ENCODE measurements around the gene TRIM16.
"Not testable (repeated sequence)": the region's sequence is repeated elsewhere in the genome, so short reads cannot be mapped to it uniquely, and the experiment has no call there.

TRIM16 gene

GRCh38 chr17:15659663-15660062 lies 24.4 kb downstream of the TRIM16 start:
- DNase-seq (ENCODE audit: extremely low read depth, insufficient read length), result no peak
- H3K27me3 ChIP-seq (replicated peaks; ENCODE audit: control insufficient read depth, insufficient read depth, low read length), result no peaks in the 10 kb centered on the region
- peaks cover 2% of the 10 kb centered on the region; the same call in 1 of the 2 replicates for H3K36me3 ChIP-seq (ENCODE audit: control insufficient read depth, insufficient read depth, low read length)
- TF ChIP-seq, protein P1, sequence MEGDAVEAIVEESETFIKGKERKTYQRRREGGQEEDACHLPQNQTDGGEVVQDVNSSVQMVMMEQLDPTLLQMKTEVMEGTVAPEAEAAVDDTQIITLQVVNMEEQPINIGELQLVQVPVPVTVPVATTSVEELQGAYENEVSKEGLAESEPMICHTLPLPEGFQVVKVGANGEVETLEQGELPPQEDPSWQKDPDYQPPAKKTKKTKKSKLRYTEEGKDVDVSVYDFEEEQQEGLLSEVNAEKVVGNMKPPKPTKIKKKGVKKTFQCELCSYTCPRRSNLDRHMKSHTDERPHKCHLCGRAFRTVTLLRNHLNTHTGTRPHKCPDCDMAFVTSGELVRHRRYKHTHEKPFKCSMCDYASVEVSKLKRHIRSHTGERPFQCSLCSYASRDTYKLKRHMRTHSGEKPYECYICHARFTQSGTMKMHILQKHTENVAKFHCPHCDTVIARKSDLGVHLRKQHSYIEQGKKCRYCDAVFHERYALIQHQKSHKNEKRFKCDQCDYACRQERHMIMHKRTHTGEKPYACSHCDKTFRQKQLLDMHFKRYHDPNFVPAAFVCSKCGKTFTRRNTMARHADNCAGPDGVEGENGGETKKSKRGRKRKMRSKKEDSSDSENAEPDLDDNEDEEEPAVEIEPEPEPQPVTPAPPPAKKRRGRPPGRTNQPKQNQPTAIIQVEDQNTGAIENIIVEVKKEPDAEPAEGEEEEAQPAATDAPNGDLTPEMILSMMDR (IDR thresholded peaks at IDR 0.05; ENCODE audit: insufficient read depth, low read length, poor library complexity, severe bottlenecking), result no peak
- no peak overlapping the region for H3K4me3 ChIP-seq (replicated peaks; ENCODE audit: low read depth, low read length)

DNA sequence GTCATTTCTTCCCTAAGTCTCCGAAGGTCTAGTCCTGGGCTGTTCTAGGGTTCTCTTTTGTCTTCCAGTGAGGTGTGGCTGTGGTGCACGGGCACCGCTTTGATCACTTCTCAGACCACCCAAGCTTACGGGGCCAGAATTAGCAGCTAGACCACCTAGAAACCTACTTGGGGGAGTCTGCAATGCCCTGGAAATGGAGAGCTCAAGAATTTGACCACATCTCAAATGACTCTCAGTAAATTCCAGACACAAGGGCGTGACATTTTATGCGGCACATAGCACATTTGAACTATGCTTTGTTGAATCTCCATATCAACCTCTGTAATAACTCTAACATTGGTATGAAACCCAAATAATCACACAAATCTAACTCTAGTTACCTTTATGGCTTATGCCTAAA lies 24.9 kb downstream of the TRIM16 start:
- no peaks in the 10 kb centered on the region for H3K27me3 ChIP-seq (replicated peaks; ENCODE audit: control insufficient read depth, insufficient read depth, low read length)
- no peak overlapping the region for H3K4me3 ChIP-seq (replicated peaks; ENCODE audit: low read depth, low read length)
- DNase-seq (ENCODE audit: extremely low read depth, insufficient read length), result no peak
- TF ChIP-seq, protein P1 (IDR thresholded peaks at IDR 0.05; ENCODE audit: insufficient read depth, low read length, poor library complexity, severe bottlenecking), result no peak
- H3K36me3 ChIP-seq (ENCODE audit: control insufficient read depth, insufficient read depth, low read length), result peaks cover 2% of the 10 kb centered on the region; the same call in 1 of the 2 replicates

GRCh38 chr17:15658296-15658695 lies 25.8 kb downstream of the TRIM16 start:
- no peak for DNase-seq (ENCODE audit: extremely low read depth, insufficient read length)
- no peaks in the 10 kb centered on the region for H3K27me3 ChIP-seq (replicated peaks; ENCODE audit: control insufficient read depth, insufficient read depth, low read length)
- TF ChIP-seq, protein P1 (IDR thresholded peaks at IDR 0.05; ENCODE audit: insufficient read depth, low read length, poor library complexity, severe bottlenecking), result no peak
- no peak overlapping the region for H3K4me3 ChIP-seq (replicated peaks; ENCODE audit: low read depth, low read length)
- peaks cover 2% of the 10 kb centered on the region; the same call in 1 of the 2 replicates for H3K36me3 ChIP-seq (ENCODE audit: control insufficient read depth, insufficient read depth, low read length)

DNA sequence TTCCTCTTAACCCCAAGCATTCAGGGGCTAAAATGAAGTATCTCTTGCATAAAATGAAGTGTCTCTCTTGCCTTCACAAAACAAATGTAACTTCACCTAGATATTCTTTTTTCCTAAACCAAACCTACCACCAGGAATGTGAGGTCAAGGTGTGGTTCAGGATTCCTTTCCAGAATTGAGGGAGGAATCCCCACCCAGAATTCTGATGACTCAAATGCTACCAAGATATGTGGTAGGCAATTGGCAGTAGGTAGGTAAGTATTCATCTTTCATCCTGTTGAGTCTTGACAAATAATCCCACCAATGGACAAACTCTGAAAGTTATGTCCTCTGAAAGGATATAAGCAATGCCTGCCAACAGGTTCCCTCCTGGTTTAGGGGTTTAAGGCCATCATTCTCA lies 26.2 kb downstream of the TRIM16 start:
- Histone ChIP-seq H3K4me3 (replicated peaks; ENCODE audit: low read depth, low read length) (no peak overlapping the region), H3K36me3 (ENCODE audit: control insufficient read depth, insufficient read depth, low read length) (peaks cover 2% of the 10 kb centered on the region; the same call in 1 of the 2 replicates), H3K27me3 (replicated peaks; ENCODE audit: control insufficient read depth, insufficient read depth, low read length) (no peaks in the 10 kb centered on the region)
- no peak for DNase-seq (ENCODE audit: extremely low read depth, insufficient read length)
- TF ChIP-seq, protein P1 (IDR thresholded peaks at IDR 0.05; ENCODE audit: insufficient read depth, low read length, poor library complexity, severe bottlenecking), result no peak

DNA sequence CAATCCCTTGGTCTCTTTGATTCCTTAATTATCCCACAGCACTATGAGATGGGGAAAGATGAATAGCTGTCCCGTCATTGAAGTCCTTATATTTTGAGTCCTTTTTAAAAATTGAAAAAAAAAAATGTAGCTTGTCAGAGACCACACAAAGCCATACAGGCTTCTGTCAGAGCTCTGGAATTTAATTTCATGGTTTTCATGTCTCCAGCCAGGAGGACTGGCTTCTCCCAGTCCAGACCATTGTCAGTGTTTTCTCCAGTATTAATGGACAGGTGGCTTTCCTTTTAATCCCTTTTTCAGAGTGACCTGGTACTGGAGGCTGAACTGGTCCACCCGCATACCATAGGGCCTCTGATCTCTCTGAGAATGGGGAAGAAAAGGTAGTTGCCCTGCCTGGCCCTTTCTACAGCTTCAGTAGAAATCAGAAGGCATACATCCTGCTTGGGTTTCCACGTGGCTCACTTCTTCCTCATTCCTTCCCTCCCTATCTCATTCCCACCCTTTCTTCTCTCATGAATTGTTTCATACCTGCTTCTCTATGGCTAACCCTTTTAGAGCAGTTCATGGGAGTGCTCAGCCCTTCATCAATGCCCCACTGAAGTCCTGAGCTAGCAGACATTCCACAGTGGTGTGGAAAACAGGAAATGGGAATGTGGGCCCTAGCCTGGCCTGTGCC lies 29.1 kb downstream of the TRIM16 start:
- DNase-seq (ENCODE audit: extremely low read depth, insufficient read length), result no peak
- Histone ChIP-seq H3K36me3 (ENCODE audit: control insufficient read depth, insufficient read depth, low read length) (0 out of 2 replicates have a peak, but pooled peaks cover 2% of the 10 kb centered on the region), H3K4me3 (replicated peaks; ENCODE audit: low read depth, low read length) (no peak overlapping the region), H3K27me3 (replicated peaks; ENCODE audit: control insufficient read depth, insufficient read depth, low read length) (no peaks in the 10 kb centered on the region)
- TF ChIP-seq, protein P1 (IDR thresholded peaks at IDR 0.05; ENCODE audit: insufficient read depth, low read length, poor library complexity, severe bottlenecking), result no peak

GRCh38 chr17:15654401-15654800 lies 29.7 kb downstream of the TRIM16 start:
- not testable (repeated sequence) for H3K27me3 ChIP-seq (replicated peaks; ENCODE audit: control insufficient read depth, insufficient read depth, low read length); H3K4me3 ChIP-seq (replicated peaks; ENCODE audit: low read depth, low read length); H3K36me3 ChIP-seq (ENCODE audit: control insufficient read depth, insufficient read depth, low read length); DNase-seq (ENCODE audit: extremely low read depth, insufficient read length)

All from GM06990 (cell line).